Measurements from ENCODE around the gene SYS1.

Gene SYS1

GRCh38 chr20:45415822-45416637, 53.1 kb downstream of the SYS1 start, which contains the start of gene PIGT:
PIGT (plus strand) TSS chr20:45416141; CDS start chr20:45416157, 16 bp downstream.
- H3K4me3 ChIP-seq (ENCODE audit: low read depth in 1 of 2, low read length in 1 of 2), result peak within 1 kb of the TSS; percentile 73 to 82
- no peaks in the 10 kb centered on the region for H3K9me3 ChIP-seq
- peak; percentile 57 for TF ChIP-seq CTCF (IDR thresholded peaks at IDR 0.05)
- H3K27ac ChIP-seq, result peak within 1 kb of the TSS; percentile 81
- H3K4me1 ChIP-seq (ENCODE audit: control insufficient read depth in 1 of 2, insufficient read depth in 1 of 2, low read depth in 1 of 2, low read length in 1 of 2), result peaks cover 14 to 16% of the 10 kb centered on the region in 2 experiments
- peaks cover 27% of the 10 kb centered on the region for H3K27me3 ChIP-seq
- H3K36me3 ChIP-seq, result peaks cover 29% of the 10 kb centered on the region

DNA sequence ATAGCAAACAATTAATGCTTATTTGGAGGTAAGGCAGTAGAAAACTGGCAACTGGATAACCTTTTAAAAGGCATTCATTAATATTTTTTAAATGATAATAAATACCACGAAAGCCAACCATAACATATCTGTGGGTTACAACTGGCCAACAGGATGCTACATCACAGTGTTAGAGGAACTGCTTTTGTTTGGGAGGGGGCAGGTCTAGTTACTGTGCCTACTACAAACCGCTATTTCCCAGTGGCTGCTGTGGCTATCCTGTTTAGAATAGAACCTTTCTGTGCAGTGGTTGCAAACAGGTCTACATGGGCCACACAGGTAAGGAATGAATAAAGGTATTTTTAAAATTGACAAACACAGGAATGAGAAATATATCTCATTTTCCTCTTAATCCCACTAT, 54.0 kb downstream of the SYS1 start:
- TF ChIP-seq CTCF (IDR thresholded peaks at IDR 0.05), result no peak

More for the DNA sequence above, 54.0 kb downstream of the SYS1 start:
- Histone ChIP-seq H3K27ac (peak overlapping the region; percentile 81), H3K4me3 (ENCODE audit: low read depth in 1 of 2, low read length in 1 of 2) (peak overlapping the region in 1 of 2 experiments; percentile 73), H3K4me1 (ENCODE audit: control insufficient read depth in 1 of 2, insufficient read depth in 1 of 2, low read depth in 1 of 2, low read length in 1 of 2) (peaks cover 14 to 16% of the 10 kb centered on the region in 2 experiments), H3K9me3 (no peaks in the 10 kb centered on the region), H3K27me3 (peaks cover 27% of the 10 kb centered on the region), H3K36me3 (peaks cover 38% of the 10 kb centered on the region)

Data from neutrophil (primary cell).